Gastrocnemius medialis (tissue), 4 donors: ENCODE data around the gene TPSB2.
"Not testable (repeated sequence)": the region's sequence is repeated elsewhere in the genome, so short reads cannot be mapped to it uniquely, and the experiment has no call there.

ENCODE experiments used
- POLR2A ChIP-seq, 2 donors: fragments of 450-650 bp; IDR thresholded peaks; one replicate each; pipeline ENCODE4 v1.6.1; 2017; ENCODE audit warnings: antibody characterized with exemption in 2 of 2, mild to moderate bottlenecking in 2 of 2, moderate library complexity in 2 of 2
- TF ChIP-seq, protein P1 (sequence below), 5 experiments: fragments of 450-650 bp in 3 of 5; fragments of 200-600 bp in 2 of 5; sonication (generic) in 2 of 5; IDR thresholded peaks in 4 of 5; conservative IDR thresholded peaks in 1 of 5; 1 replicate in 4 of 5; 2 replicates in 1 of 5; pipeline ENCODE4 v1.5.1; 2016 to 2019; ENCODE audit warnings: antibody characterized with exemption in 5 of 5, mild to moderate bottlenecking in 3 of 5, moderate library complexity in 3 of 5

DNA sequence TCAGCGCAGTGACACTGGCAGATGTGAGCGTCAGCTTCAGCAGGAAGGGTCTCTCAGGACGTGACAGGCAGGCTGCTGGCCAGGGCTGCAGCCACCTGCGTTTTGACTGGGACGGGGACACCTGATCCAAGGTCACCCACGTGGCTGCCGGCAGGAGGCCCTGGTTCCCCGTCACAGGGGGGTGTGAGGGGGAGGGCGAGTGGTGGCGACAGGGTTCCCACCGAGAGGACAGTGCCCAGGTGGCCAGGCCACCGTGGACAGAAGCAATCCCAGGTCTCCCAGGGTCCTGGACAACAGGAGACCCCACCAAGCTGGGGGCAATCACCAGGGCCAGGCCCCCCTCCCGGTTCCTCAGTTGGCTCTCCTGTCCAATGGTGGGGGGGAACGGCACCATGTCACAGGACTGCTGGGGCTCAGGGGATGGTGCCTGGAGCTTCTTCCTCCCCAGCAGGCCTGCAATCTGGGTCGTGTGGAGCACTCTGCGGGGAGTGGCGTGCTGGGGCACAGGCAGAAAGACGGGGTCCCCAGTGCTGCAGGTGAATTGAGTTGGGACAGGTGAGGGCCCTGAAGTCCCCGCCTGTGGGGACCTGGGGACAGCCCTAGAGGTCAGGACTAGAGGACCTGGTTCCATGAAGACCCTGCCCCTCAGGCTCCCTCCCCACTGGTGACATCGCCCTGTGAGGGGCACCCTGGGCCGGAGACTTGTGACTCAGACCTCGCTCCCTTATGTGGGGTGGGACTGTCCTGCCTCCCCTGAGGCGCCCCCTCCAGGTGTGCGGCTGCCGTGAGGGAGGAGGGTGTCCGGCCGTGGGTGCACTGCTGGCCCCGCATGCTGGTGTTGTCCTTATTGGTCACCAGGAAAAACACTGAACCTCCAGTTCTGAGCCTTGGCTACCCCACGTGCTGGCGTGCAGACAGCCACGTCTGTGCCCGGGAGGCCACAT lies 14.2 kb upstream of the TPSB2 start:
- TF ChIP-seq, protein P1, sequence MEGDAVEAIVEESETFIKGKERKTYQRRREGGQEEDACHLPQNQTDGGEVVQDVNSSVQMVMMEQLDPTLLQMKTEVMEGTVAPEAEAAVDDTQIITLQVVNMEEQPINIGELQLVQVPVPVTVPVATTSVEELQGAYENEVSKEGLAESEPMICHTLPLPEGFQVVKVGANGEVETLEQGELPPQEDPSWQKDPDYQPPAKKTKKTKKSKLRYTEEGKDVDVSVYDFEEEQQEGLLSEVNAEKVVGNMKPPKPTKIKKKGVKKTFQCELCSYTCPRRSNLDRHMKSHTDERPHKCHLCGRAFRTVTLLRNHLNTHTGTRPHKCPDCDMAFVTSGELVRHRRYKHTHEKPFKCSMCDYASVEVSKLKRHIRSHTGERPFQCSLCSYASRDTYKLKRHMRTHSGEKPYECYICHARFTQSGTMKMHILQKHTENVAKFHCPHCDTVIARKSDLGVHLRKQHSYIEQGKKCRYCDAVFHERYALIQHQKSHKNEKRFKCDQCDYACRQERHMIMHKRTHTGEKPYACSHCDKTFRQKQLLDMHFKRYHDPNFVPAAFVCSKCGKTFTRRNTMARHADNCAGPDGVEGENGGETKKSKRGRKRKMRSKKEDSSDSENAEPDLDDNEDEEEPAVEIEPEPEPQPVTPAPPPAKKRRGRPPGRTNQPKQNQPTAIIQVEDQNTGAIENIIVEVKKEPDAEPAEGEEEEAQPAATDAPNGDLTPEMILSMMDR (IDR thresholded peaks at IDR 0.05 in 4 of 5, conservative IDR thresholded peaks at IDR 0.05 in 1 of 5): not testable (repeated sequence)
- TF ChIP-seq POLR2A (IDR thresholded peaks at IDR 0.05): not testable (repeated sequence)
